ENCODE results near the gene RNMT.

RNMT gene

DNA sequence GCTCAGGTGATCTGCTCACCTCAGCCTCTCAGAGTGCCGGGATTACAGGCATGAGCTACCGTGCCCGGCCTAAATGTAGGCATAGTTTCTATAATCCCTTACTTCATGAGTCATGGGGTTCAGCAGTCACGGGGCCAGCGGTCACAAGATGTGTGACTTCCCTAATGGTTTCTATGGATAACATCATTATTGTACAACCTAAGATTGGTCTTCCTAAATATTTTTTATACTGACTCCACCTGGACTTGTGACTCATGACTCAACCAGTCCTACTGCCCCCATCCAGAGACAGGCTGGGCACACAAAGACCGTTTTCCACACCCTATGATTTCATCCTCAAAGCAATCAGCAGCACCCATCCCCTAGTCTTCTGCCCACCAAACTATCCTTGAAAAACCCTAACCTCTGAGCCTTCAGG is 16.1 kb upstream of the RNMT start:
- Histone ChIP-seq H3K79me2 (ENCODE audit: insufficient read depth, low read length) (peaks cover 99% of the 10 kb centered on the region), H3K9ac (ENCODE audit: low read length) (no peak overlapping the region), H3K9me2 (replicated peaks; ENCODE audit: insufficient read depth, low read length) (no peaks in the 10 kb centered on the region), H4K20me1 (ENCODE audit: low read depth, low read length) (no peaks in the 10 kb centered on the region), H2AFZ (ENCODE audit: low read depth, low read length, severe bottlenecking) (no peak overlapping the region), H3K36me3 (ENCODE audit: low read length) (0 out of 2 replicates have a peak, but pooled peaks cover 2% of the 10 kb centered on the region), H3K9me3 (ENCODE audit: insufficient read depth, low read length) (peaks cover 4% of the 10 kb centered on the region; the same call in 1 of the 2 replicates), H3F3A (ENCODE audit: insufficient read depth) (no peaks in the 10 kb centered on the region), H3K4me3 (ENCODE audit: insufficient read depth, low read length, poor library complexity, severe bottlenecking) (no peak overlapping the region), H3K27ac (ENCODE audit: low read depth, low read length) (no peak overlapping the region), H3K4me2 (ENCODE audit: low read depth, low read length, poor library complexity, severe bottlenecking) (no peak overlapping the region), H3K27me3 (ENCODE audit: low read length) (no peaks in the 10 kb centered on the region)
- TF ChIP-seq, protein P1, sequence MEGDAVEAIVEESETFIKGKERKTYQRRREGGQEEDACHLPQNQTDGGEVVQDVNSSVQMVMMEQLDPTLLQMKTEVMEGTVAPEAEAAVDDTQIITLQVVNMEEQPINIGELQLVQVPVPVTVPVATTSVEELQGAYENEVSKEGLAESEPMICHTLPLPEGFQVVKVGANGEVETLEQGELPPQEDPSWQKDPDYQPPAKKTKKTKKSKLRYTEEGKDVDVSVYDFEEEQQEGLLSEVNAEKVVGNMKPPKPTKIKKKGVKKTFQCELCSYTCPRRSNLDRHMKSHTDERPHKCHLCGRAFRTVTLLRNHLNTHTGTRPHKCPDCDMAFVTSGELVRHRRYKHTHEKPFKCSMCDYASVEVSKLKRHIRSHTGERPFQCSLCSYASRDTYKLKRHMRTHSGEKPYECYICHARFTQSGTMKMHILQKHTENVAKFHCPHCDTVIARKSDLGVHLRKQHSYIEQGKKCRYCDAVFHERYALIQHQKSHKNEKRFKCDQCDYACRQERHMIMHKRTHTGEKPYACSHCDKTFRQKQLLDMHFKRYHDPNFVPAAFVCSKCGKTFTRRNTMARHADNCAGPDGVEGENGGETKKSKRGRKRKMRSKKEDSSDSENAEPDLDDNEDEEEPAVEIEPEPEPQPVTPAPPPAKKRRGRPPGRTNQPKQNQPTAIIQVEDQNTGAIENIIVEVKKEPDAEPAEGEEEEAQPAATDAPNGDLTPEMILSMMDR (IDR thresholded peaks at IDR 0.05; ENCODE audit: insufficient read depth, low read length, poor library complexity, severe bottlenecking), result no peak

- no peaks in the 10 kb centered on the region for H3F3A ChIP-seq (ENCODE audit: insufficient read depth)
- no peak for TF ChIP-seq EZH2phosphoT487 (conservative IDR thresholded peaks at IDR 0.05; ENCODE audit: low read length)
- TF ChIP-seq, protein P1 (IDR thresholded peaks at IDR 0.05; ENCODE audit: insufficient read depth, low read length, poor library complexity, severe bottlenecking), result no peak
- H3K4me3 ChIP-seq (ENCODE audit: insufficient read depth, low read length, poor library complexity, severe bottlenecking), result no peak overlapping the region
- no peaks in the 10 kb centered on the region for H3K36me3 ChIP-seq (ENCODE audit: low read length)
- no peaks in the 10 kb centered on the region for H4K20me1 ChIP-seq (ENCODE audit: low read depth, low read length)
- no peak overlapping the region for H3K27ac ChIP-seq (ENCODE audit: low read depth, low read length)
- no peak overlapping the region for H3K4me2 ChIP-seq (ENCODE audit: low read depth, low read length, poor library complexity, severe bottlenecking)
- H3K9ac ChIP-seq (ENCODE audit: low read length), result no peak overlapping the region
- peaks cover 99% of the 10 kb centered on the region for H3K79me2 ChIP-seq (ENCODE audit: insufficient read depth, low read length)
- no peak overlapping the region for H2AFZ ChIP-seq (ENCODE audit: low read depth, low read length, severe bottlenecking)
- H3K9me2 ChIP-seq (replicated peaks; ENCODE audit: insufficient read depth, low read length), result no peaks in the 10 kb centered on the region
- H3K27me3 ChIP-seq (ENCODE audit: low read length), result no peaks in the 10 kb centered on the region
- no peaks in the 10 kb centered on the region; the same call in 1 of the 2 replicates for H3K9me3 ChIP-seq (ENCODE audit: insufficient read depth, low read length)
Measured at GRCh38 chr18:13712400-13713131, 13.9 kb upstream of the RNMT start.

DNA sequence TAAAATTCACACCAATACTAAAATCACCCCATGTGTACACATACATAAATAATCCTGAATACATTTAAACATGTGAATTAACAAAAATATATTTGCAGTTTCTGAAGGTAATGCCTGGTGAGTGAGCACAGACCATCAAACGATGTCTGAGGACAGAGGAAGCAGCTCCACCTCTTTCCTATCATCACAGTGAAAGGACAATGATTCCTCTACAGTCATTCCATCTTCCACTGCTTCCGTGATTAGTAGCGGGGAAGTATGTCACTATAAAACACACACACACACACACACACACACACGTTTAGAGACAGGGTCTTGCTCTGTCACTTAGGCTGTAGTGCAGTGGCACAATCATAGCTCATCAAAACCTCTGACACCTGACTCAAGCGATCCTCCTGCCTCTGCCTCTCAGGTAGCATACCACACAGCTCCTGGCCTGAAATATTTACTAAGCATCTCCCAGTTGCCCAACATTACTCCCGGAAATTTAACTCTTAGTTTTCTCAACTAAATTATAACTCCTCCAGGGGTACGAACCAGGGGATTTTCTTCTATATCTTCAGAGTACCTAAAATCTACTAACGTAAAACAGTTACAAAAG is 12.9 kb upstream of the RNMT start:
- H2AFZ ChIP-seq (ENCODE audit: low read depth, low read length, severe bottlenecking), result no peak overlapping the region
- no peak overlapping the region for H3K4me3 ChIP-seq (ENCODE audit: insufficient read depth, low read length, poor library complexity, severe bottlenecking)
- TF ChIP-seq, protein P1 (IDR thresholded peaks at IDR 0.05; ENCODE audit: insufficient read depth, low read length, poor library complexity, severe bottlenecking), result no peak
- no peak for TF ChIP-seq EZH2phosphoT487 (conservative IDR thresholded peaks at IDR 0.05; ENCODE audit: low read length)
- H3K4me2 ChIP-seq (ENCODE audit: low read depth, low read length, poor library complexity, severe bottlenecking), result no peak overlapping the region
- H3K9me2 ChIP-seq (replicated peaks; ENCODE audit: insufficient read depth, low read length), result no peaks in the 10 kb centered on the region
- no peaks in the 10 kb centered on the region for H4K20me1 ChIP-seq (ENCODE audit: low read depth, low read length)
- no peak overlapping the region for H3K9ac ChIP-seq (ENCODE audit: low read length)
- H3K27ac ChIP-seq (ENCODE audit: low read depth, low read length), result no peak overlapping the region
- H3F3A ChIP-seq (ENCODE audit: insufficient read depth), result no peaks in the 10 kb centered on the region
- H3K9me3 ChIP-seq (ENCODE audit: insufficient read depth, low read length), result no peaks in the 10 kb centered on the region; the same call in 1 of the 2 replicates
- no peaks in the 10 kb centered on the region for H3K27me3 ChIP-seq (ENCODE audit: low read length)
- H3K79me2 ChIP-seq (ENCODE audit: insufficient read depth, low read length), result peaks cover 100% of the 10 kb centered on the region
- H3K36me3 ChIP-seq (ENCODE audit: low read length), result no peaks in the 10 kb centered on the region
